CD8-positive, alpha-beta memory T cell (primary cell): ENCODE data around the gene ANO10. TPM values are rescaled to one million over a fixed set of nuclear protein-coding genes. Genes with fewer than 3 reads are reported as not detected.

Experiments
- CTCF ChIA-PET: fragments of 350-600 bp; sonication (Branson Sonifier 250); formaldehyde crosslinking; loops from one replicate; lab custom pipeline; 2021; ENCODE audit warnings: antibody characterized with exemption; lab: Charles Lee
- POLR2A ChIA-PET: fragments of 350-600 bp; sonication (Branson Sonifier 250); formaldehyde crosslinking; loops from one replicate; lab custom pipeline; 2021; ENCODE audit warnings: antibody characterized with exemption; lab: Charles Lee
- DNase-seq, 5 donors: peaks; one replicate each; pipeline versions ENCODE4 v3.0.0 to v3.0.0-alpha.2; 2020 to 2022; ENCODE audit warnings: mixed read lengths in 1 of 5
- H3K27ac ChIP-seq: one replicate; pipeline ENCODE4 v1.7.0; 2013; ENCODE audit warnings: low read depth, mild to moderate bottlenecking, low read length, moderate library complexity
- H3K27me3 ChIP-seq: 2 replicates; pipeline ENCODE4 v1.7.0; 2013; ENCODE audit warnings: low read length, mild to moderate bottlenecking; ENCODE audit not compliant: insufficient read depth, poor library complexity, severe bottlenecking
- H3K36me3 ChIP-seq: 2 replicates; pipeline ENCODE4 v1.7.0; 2013; ENCODE audit warnings: mild to moderate bottlenecking, low read length, moderate library complexity; ENCODE audit not compliant: insufficient read depth
- H3K4me1 ChIP-seq: 2 replicates; pipeline ENCODE4 v1.7.0; 2013; ENCODE audit warnings: mild to moderate bottlenecking, low read length, moderate library complexity; ENCODE audit not compliant: insufficient read depth
- H3K4me3 ChIP-seq: 2 replicates; pipeline ENCODE4 v1.7.0; 2013; ENCODE audit warnings: mild to moderate bottlenecking, low read length
- H3K9me3 ChIP-seq: 2 replicates; pipeline ENCODE4 v1.7.0; 2013; ENCODE audit warnings: mild to moderate bottlenecking, low read length
- H3K27ac Mint-ChIP-seq, 8 donors: one replicate each; pipeline ENCODE4 v1.8.0; 2020 to 2021; ENCODE audit warnings: mixed read lengths in 8 of 8, mild to moderate bottlenecking in 6 of 8, inconsistent platforms in 3 of 8, moderate library complexity in 3 of 8
- H3K27me3 Mint-ChIP-seq, 2 donors: one replicate each; pipeline ENCODE4 v1.8.0; 2020 to 2021; ENCODE audit warnings: mixed read lengths in 2 of 2, mild to moderate bottlenecking in 1 of 2, moderate library complexity in 1 of 2
- H3K36me3 Mint-ChIP-seq, 3 donors: one replicate each; pipeline ENCODE4 v1.8.0; 2020 to 2021; ENCODE audit warnings: mixed read lengths in 3 of 3, inconsistent platforms in 1 of 3, mild to moderate bottlenecking in 1 of 3
- H3K4me1 Mint-ChIP-seq, 3 donors: one replicate each; pipeline ENCODE4 v1.8.0; 2020 to 2021; ENCODE audit warnings: mixed read lengths in 3 of 3, inconsistent platforms in 1 of 3, mild to moderate bottlenecking in 1 of 3
- H3K4me3 Mint-ChIP-seq, 7 donors: one replicate each; pipeline ENCODE4 v1.8.0; 2020 to 2021; ENCODE audit warnings: mixed read lengths in 7 of 7, mild to moderate bottlenecking in 6 of 7, moderate library complexity in 4 of 7, inconsistent platforms in 2 of 7
- H3K9me3 Mint-ChIP-seq, 5 donors: one replicate each; pipeline ENCODE4 v1.8.0; 2020 to 2022; ENCODE audit warnings: mixed read lengths in 5 of 5, mild to moderate bottlenecking in 3 of 5, moderate library complexity in 2 of 5, inconsistent platforms in 1 of 5
- polyA plus RNA-seq: library from polyadenylated mRNA; unstranded; fragments of 300-500 nt; fragmentation: Illumina TruSeq; gene quantifications from one replicate; pipeline ENCODE4 v1.2.3, GENCODE V29; 2021
- total RNA-seq, 2 experiments: library from RNA; stranded (reverse); gene quantifications; one replicate each; pipeline ENCODE4 v1.2.3, GENCODE V29; 2021

ANO10 gene
- total and polyA plus RNA-seq, 3 experiments from 2014 or later: 8.1 to 12.3 (median 9.1) TPM

DNA sequence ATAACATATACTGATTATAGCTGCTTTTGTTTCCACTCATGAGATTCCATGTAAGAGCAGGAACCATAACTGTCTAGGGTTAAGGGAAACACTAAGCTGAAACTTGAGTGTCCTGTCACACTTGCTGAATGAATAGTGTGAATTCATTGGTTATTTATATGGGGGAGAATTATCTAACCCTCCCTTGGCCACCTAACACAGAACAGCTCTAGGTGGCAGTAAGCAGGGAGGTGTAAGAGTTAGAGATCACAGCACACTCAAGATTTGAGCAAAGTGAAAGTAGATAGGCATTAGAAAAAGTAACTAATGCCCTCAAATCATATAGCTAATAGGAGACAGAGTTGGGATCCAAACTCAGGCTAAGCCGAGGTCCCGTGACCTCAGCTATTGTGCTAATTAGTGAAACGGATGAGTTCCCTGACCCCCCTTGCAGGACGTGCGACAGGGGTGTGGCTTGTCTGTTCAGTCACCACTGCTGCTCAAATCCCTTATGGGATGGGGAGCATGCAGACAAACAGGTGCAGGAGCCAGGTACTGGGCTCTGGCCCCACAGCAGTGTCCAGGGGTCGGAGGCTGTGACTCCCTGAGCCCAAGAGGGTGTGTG, 27.7 kb upstream of the ANO10 start:
- H3K27ac ChIP-seq: no peak overlapping the region
- Mint-ChIP-seq H3K9me3 (no peaks in the 10 kb centered on the region), H3K4me1 (no peaks in the 10 kb centered on the region), H3K27ac (no peak overlapping the region), H3K36me3 (no peaks in the 10 kb centered on the region), H3K4me3 (no peak overlapping the region), H3K27me3 (peaks cover 6 to 41% of the 10 kb centered on the region in 2 donors)
- POLR2A ChIA-PET: no interaction called here
- no peak for DNase-seq
- H3K9me3 ChIP-seq: no peaks in the 10 kb centered on the region
- H3K36me3 ChIP-seq: no peaks in the 10 kb centered on the region
- CTCF ChIA-PET: no interaction called here
- H3K4me3 ChIP-seq: no peak overlapping the region
- H3K4me1 ChIP-seq: no peaks in the 10 kb centered on the region
- no peaks in the 10 kb centered on the region for H3K27me3 ChIP-seq

DNA sequence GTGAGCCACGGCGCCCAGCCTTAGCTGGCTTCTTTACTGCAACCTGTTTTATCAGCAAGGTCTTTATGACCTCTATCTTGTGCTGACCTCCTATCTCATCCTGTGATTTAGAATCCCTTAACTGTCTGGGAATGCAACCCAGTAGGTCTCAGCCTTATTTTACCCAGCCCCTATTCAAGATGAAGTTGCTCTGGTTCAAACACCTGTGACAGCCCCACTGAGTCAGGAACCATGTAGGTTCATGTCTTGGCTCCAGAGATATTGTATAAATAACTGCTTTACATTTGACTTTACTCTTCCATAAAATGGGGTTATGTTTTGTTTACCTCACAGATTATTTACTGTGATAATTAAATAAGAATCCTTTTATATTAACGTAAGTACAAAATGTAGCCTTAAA, 27.1 kb upstream of the ANO10 start:
- Histone ChIP-seq H3K36me3 (no peaks in the 10 kb centered on the region), H3K4me3 (no peak overlapping the region), H3K27me3 (no peaks in the 10 kb centered on the region), H3K27ac (no peak overlapping the region), H3K4me1 (no peaks in the 10 kb centered on the region), H3K9me3 (no peaks in the 10 kb centered on the region)
- ChIA-PET CTCF (no interaction called here), POLR2A (no interaction called here)
- Mint-ChIP-seq H3K27me3 (peaks cover 5 to 43% of the 10 kb centered on the region in 2 donors), H3K27ac (no peak overlapping the region), H3K4me3 (no peak overlapping the region), H3K4me1 (no peaks in the 10 kb centered on the region), H3K9me3 (no peaks in the 10 kb centered on the region), H3K36me3 (no peaks in the 10 kb centered on the region)
- no peak for DNase-seq

DNA sequence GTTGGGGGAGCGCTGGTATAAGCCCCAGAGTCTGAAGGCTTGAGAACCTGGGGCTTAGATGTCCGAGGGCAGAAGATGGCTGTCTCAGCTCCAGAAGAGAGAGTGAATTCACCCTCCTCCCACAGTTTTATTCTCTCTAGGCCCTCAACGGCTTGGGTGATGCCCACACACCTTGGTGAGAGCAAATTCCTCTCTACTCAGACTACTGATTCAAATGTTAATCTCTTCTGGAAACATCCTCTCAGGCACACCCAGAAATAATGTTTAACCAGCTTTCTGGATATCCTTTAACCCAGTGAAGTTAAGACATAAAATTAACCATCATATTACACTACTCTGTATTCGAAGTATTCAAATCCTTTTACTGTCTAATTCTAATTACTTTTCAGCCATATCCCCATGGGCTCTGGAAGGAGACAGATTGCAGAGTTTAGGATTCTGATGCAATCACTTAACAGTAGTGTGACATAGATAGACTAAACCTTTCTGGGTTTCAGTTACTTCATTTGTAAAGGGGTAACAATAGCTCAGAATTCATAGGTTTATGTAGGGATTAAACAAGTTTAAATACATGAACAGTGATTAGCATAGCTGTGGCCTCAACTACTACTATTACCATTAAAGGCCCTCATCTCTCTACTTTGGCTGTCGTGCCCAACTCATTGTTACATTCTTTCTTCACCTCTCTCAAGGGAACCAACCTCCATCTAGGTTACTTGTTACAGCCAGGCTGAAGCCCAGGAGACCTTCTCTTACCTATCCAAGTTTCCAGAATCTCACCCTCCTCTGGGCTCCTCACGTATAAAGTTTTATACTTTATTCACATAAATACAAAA, 25.7 kb upstream of the ANO10 start:
- H3K27me3 Mint-ChIP-seq: peaks cover 6 to 46% of the 10 kb centered on the region in 2 donors
- Histone ChIP-seq H3K27me3 (no peaks in the 10 kb centered on the region), H3K4me1 (no peaks in the 10 kb centered on the region), H3K27ac (no peak overlapping the region), H3K36me3 (no peaks in the 10 kb centered on the region), H3K9me3 (no peaks in the 10 kb centered on the region), H3K4me3 (no peak overlapping the region)
- H3K27ac Mint-ChIP-seq: no peak overlapping the region
- CTCF ChIA-PET: interaction anchor here (0.6 kb wide), 1 partner anchor 837 kb away, joined by 5 read pairs; no protein-coding TSS in a partner anchor
- no peak overlapping the region for H3K4me3 Mint-ChIP-seq
- H3K4me1 Mint-ChIP-seq: no peaks in the 10 kb centered on the region
- no peaks in the 10 kb centered on the region for H3K36me3 Mint-ChIP-seq
- POLR2A ChIA-PET: no interaction called here
- H3K9me3 Mint-ChIP-seq: no peaks in the 10 kb centered on the region
- no peak for DNase-seq

DNA sequence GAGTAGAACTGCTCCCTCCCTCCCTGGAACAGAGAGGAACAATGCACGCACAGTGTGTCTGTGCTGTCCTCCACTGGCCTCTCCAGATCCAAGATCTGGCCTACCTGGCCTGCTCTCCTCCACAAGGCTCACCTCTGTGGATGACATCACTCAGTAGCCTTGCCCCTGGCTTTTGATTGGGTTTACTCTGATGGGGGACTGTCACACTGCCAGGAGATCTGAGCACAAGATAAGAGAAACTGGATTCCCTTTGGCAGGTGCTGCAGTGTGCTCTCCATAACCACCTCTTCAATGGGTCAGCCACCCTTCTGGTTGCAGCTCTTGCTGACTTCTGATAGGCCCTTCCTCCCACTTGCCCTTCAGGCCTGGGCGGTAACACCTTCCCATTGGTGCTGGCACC, 22.6 kb upstream of the ANO10 start:
- H3K27ac Mint-ChIP-seq: no peak overlapping the region
- H3K27me3 Mint-ChIP-seq: peaks cover 11 to 37% of the 10 kb centered on the region in 2 donors
- H3K36me3 Mint-ChIP-seq: no peaks in the 10 kb centered on the region
- no peaks in the 10 kb centered on the region for H3K9me3 Mint-ChIP-seq
- H3K27me3 ChIP-seq: no peaks in the 10 kb centered on the region
- no peak for DNase-seq
- no peaks in the 10 kb centered on the region for H3K9me3 ChIP-seq
- CTCF ChIA-PET: no interaction called here
- no peak overlapping the region for H3K4me3 ChIP-seq
- no peaks in the 10 kb centered on the region for H3K36me3 ChIP-seq
- POLR2A ChIA-PET: no interaction called here
- H3K4me1 ChIP-seq: no peaks in the 10 kb centered on the region
- no peak overlapping the region for H3K4me3 Mint-ChIP-seq
- H3K27ac ChIP-seq: no peak overlapping the region
- H3K4me1 Mint-ChIP-seq: no peaks in the 10 kb centered on the region

DNA sequence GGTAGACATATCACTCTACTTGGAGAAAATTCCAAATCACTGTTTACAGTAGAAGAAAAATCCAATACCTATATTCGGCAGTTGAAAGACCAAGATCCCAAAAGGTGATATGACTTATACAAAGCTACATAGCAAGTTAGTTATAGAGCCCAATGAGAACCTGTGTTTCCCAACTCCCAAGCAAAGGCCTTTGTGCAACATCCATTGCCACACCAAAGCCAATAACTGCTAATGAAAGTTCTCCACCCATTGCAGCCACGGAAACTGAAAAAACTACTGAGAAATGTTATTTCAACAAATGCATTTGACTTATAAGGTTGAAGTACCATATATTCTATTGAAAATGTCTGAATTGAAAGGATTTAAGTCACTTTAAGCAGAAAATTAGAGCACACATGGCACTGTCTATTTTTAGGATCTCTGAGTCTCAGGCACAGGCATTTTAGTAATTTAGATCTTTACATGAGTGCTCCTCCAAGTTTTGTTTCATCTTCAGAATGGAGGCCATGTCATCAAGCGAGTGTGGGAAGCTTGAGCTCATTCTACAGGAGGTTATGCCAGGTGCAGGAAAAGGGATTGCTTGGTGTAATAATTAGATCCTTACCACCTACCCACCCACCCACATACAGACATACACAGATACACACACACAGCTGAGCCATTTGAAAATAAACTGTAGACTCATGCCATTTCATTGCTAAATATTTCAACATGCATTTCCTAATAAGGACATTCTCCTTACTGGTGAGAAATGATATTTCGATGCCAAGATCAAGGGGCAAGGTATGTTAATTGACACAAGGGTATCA, 19.7 kb upstream of the ANO10 start:
- no peaks in the 10 kb centered on the region for H3K36me3 ChIP-seq
- H3K27ac ChIP-seq: no peak overlapping the region
- H3K27me3 Mint-ChIP-seq: peaks cover 16 to 26% of the 10 kb centered on the region in 2 donors
- DNase-seq: no peak
- no peak overlapping the region for H3K4me3 Mint-ChIP-seq
- H3K36me3 Mint-ChIP-seq: no peaks in the 10 kb centered on the region
- no peaks in the 10 kb centered on the region for H3K9me3 ChIP-seq
- no peaks in the 10 kb centered on the region for H3K9me3 Mint-ChIP-seq
- H3K27ac Mint-ChIP-seq: no peak overlapping the region
- no peaks in the 10 kb centered on the region for H3K4me1 ChIP-seq
- no peak overlapping the region for H3K4me3 ChIP-seq
- peaks cover 0 to 5% (median 0%) of the 10 kb centered on the region in 3 donors for H3K4me1 Mint-ChIP-seq
- ChIA-PET POLR2A (no interaction called here), CTCF (no interaction called here)
- H3K27me3 ChIP-seq: no peaks in the 10 kb centered on the region

DNA sequence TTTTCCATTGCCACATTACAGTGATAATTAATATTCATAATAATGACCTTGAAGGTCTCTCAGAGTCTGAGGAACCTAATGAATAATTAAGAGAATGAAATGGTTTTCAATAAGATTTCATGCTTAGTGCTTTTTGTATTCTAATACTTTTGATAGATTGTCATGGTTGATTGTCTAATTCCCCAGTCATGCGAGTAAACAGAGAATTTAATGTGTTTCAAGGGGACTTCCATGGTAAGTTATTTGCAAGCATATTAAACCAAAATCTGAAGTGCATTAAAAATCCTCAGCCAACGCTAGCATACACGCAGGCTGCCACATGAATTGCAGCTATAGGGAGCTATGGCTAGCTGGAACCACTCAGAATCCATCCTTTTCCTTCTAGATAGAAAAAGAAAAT, 18.9 kb upstream of the ANO10 start:
- H3K4me1 Mint-ChIP-seq: peaks cover 0 to 5% (median 0%) of the 10 kb centered on the region in 3 donors
- POLR2A ChIA-PET: no interaction called here
- no peak for DNase-seq
- no peaks in the 10 kb centered on the region for H3K9me3 Mint-ChIP-seq
- H3K9me3 ChIP-seq: no peaks in the 10 kb centered on the region
- no peaks in the 10 kb centered on the region for H3K27me3 ChIP-seq
- no peak overlapping the region for H3K4me3 Mint-ChIP-seq
- H3K36me3 ChIP-seq: no peaks in the 10 kb centered on the region
- H3K4me3 ChIP-seq: no peak overlapping the region
- no peaks in the 10 kb centered on the region for H3K4me1 ChIP-seq
- no peak overlapping the region for H3K27ac ChIP-seq
- peaks cover 11 to 20% of the 10 kb centered on the region in 2 donors for H3K27me3 Mint-ChIP-seq
- peaks cover 0 to 4% (median 0%) of the 10 kb centered on the region in 3 donors for H3K36me3 Mint-ChIP-seq
- CTCF ChIA-PET: no interaction called here
- no peak overlapping the region for H3K27ac Mint-ChIP-seq

DNA sequence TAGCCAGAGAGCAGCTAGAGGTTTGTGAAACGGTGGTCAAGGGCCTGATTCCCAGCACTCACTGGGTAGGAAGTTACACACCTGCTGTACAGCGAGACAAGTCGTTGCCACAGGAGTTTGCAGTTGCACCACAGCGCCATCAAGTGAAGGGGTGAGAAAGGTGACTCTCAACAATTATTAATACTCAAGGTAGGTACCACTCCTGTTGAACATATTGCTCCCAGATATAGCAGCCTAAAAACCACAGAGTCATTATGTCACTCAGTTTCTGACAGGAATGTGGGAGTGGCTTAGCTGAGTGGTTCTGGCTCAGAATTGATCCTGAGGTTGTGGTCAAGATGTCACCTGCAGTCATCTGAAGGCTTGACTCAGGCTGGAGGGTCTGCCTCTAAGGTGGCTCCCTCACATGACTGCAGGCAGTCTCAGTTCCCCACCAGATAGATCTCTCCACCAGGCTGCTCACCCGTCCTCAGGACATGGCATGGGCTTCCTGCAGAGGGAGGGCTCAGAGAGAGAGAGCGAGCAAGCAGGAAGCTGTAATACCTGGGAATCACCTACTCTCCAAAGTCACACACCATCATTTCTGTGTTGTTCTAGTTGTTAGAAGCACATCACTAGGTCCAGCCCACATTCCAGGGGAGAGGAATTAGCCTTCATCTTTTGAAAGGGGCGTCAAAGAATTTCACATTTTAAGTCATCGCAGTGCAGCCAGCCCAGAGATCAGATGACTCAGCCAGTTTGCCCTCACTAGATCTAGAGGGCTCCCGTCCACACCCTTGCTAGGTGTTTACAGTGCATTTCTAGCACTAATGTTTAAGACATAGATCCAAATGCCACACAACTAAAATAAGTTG, 17.0 kb upstream of the ANO10 start:
- H3K4me3 ChIP-seq: no peak overlapping the region
- POLR2A ChIA-PET: no interaction called here
- CTCF ChIA-PET: no interaction called here
- H3K36me3 ChIP-seq: no peaks in the 10 kb centered on the region
- no peaks in the 10 kb centered on the region for H3K9me3 ChIP-seq
- H3K27me3 Mint-ChIP-seq: peaks cover 11 to 17% of the 10 kb centered on the region in 2 donors
- no peaks in the 10 kb centered on the region for H3K9me3 Mint-ChIP-seq
- H3K4me3 Mint-ChIP-seq: peak overlapping the region in 1 of 7 donors; percentile 59
- H3K27me3 ChIP-seq: no peaks in the 10 kb centered on the region
- H3K36me3 Mint-ChIP-seq: peaks cover 0 to 4% (median 0%) of the 10 kb centered on the region in 3 donors
- H3K4me1 Mint-ChIP-seq: peaks cover 0 to 5% (median 0%) of the 10 kb centered on the region in 3 donors
- H3K27ac ChIP-seq: no peak overlapping the region
- no peaks in the 10 kb centered on the region for H3K4me1 ChIP-seq
- peak in 3 of 5 donors; percentile 5 to 16 (median 7) for DNase-seq
- no peak overlapping the region for H3K27ac Mint-ChIP-seq
